ENCODE measurements around the gene KMT2B. TPM values are rescaled to one million over a fixed set of nuclear protein-coding genes. Genes with fewer than 3 reads are reported as not detected.

The KMT2B gene
- total RNA-seq, 1 experiment from 2014 or later, result 10.8 TPM

DNA sequence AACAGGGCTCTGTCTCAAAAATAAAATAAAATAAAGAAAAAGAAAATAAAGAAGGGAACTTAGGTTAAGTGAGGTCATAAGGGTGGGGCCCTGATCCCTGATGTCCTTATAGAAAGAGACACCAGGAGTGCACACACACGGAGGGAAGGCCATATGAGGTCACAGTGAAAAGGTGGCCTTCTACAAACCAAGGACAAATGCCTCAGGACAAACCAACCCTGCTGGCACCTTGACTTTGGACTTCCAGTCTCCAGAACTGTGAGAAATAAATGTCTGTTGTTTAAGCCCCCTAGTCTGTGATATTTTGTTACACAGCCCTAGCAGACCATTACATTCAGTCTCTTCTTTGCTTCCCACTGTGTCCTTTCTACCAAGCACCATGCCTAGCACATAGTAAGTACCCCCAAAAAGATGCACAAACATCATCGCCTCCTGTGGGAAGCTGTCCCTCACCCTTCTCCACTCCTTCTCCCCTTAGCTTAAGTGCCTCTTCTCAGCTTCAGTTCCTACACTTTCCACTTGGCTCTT, 21.8 kb upstream of the KMT2B start:
- BruUV-seq (replicated peaks), result no TSS peak

GRCh38 chr19:35696835-35697234, 21.0 kb upstream of the KMT2B start:
- Histone ChIP-seq H3F3A (ENCODE audit: low read length, unreplicated experiment) (no peaks in the 10 kb centered on the region), H3K4me3 (ENCODE audit: low read length) (no peak overlapping the region), H3K4me2 (ENCODE audit: low read length) (no peak overlapping the region), H2AFZ (ENCODE audit: low read length) (no peak overlapping the region), H3K9me2 (replicated peaks; ENCODE audit: low read length) (no peaks in the 10 kb centered on the region), H3K27me3 (ENCODE audit: low read length) (no peaks in the 10 kb centered on the region), H4K20me1 (ENCODE audit: low read length) (no peaks in the 10 kb centered on the region), H3K4me1 (ENCODE audit: insufficient read depth, low read length) (no peaks in the 10 kb centered on the region), H3K9ac (ENCODE audit: low read length) (no peak overlapping the region), H3K36me3 (ENCODE audit: low read depth, low read length) (no peaks in the 10 kb centered on the region; the same call in 1 of the 2 replicates), H3K9me3 (ENCODE audit: low read length) (no peaks in the 10 kb centered on the region), H3K79me2 (ENCODE audit: low read length) (no peaks in the 10 kb centered on the region), H3K27ac (ENCODE audit: low read length) (no peak overlapping the region)
- no peak for DNase-seq
- no peak for ATAC-seq
- intact Hi-C loops (cut with micrococcal nuclease), result loop anchor here (10.0 kb wide), 1 partner anchor 128 kb away; no protein-coding TSS in a partner anchor
- ChIA-PET CTCF (no interaction called here), POLR2A (ENCODE audit: unreplicated experiment) (no interaction called here)
- TF ChIP-seq EZH2 (IDR thresholded peaks at IDR 0.05; ENCODE audit: low read length, unreplicated experiment) (no peak), EZH2phosphoT487 (IDR thresholded peaks at IDR 0.05; ENCODE audit: borderline replicate concordance, low read length) (no peak)
- TF ChIP-seq, protein P1, sequence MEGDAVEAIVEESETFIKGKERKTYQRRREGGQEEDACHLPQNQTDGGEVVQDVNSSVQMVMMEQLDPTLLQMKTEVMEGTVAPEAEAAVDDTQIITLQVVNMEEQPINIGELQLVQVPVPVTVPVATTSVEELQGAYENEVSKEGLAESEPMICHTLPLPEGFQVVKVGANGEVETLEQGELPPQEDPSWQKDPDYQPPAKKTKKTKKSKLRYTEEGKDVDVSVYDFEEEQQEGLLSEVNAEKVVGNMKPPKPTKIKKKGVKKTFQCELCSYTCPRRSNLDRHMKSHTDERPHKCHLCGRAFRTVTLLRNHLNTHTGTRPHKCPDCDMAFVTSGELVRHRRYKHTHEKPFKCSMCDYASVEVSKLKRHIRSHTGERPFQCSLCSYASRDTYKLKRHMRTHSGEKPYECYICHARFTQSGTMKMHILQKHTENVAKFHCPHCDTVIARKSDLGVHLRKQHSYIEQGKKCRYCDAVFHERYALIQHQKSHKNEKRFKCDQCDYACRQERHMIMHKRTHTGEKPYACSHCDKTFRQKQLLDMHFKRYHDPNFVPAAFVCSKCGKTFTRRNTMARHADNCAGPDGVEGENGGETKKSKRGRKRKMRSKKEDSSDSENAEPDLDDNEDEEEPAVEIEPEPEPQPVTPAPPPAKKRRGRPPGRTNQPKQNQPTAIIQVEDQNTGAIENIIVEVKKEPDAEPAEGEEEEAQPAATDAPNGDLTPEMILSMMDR (conservative IDR thresholded peaks at IDR 0.05; ENCODE audit: low read depth, low read length), result no peak
- no TSS peak for BruUV-seq (replicated peaks)

More for the DNA sequence above, 21.8 kb upstream of the KMT2B start:
- Histone ChIP-seq H3F3A (ENCODE audit: low read length, unreplicated experiment) (no peaks in the 10 kb centered on the region), H3K9me2 (replicated peaks; ENCODE audit: low read length) (no peaks in the 10 kb centered on the region), H3K4me3 (ENCODE audit: low read length) (no peak overlapping the region), H3K9me3 (ENCODE audit: low read length) (no peaks in the 10 kb centered on the region), H3K27ac (ENCODE audit: low read length) (no peak overlapping the region), H3K27me3 (ENCODE audit: low read length) (no peaks in the 10 kb centered on the region), H3K9ac (ENCODE audit: low read length) (no peak overlapping the region), H3K4me2 (ENCODE audit: low read length) (no peak overlapping the region), H3K36me3 (ENCODE audit: low read depth, low read length) (no peaks in the 10 kb centered on the region; the same call in 1 of the 2 replicates), H3K79me2 (ENCODE audit: low read length) (no peaks in the 10 kb centered on the region), H2AFZ (ENCODE audit: low read length) (no peak overlapping the region), H4K20me1 (ENCODE audit: low read length) (no peaks in the 10 kb centered on the region), H3K4me1 (ENCODE audit: insufficient read depth, low read length) (no peaks in the 10 kb centered on the region)
- intact Hi-C loops (cut with micrococcal nuclease), result loop anchor here (10.0 kb wide), 1 partner anchor 129 kb away; no protein-coding TSS in a partner anchor
- ChIA-PET POLR2A (ENCODE audit: unreplicated experiment) (no interaction called here), CTCF (no interaction called here)
- DNase-seq, result no peak
- TF ChIP-seq EZH2 (IDR thresholded peaks at IDR 0.05; ENCODE audit: low read length, unreplicated experiment), result no peak
- no peak for TF ChIP-seq EZH2phosphoT487 (IDR thresholded peaks at IDR 0.05; ENCODE audit: borderline replicate concordance, low read length)
- TF ChIP-seq, protein P1 (conservative IDR thresholded peaks at IDR 0.05; ENCODE audit: low read depth, low read length), result no peak
- ATAC-seq, result no peak

GRCh38 chr19:35702223-35703012, 15.4 kb upstream of the KMT2B start:
- peak overlapping the region; percentile 97 for H3K4me2 ChIP-seq (ENCODE audit: low read length)
- DNase-seq, result peak; percentile 96
- BruUV-seq (replicated peaks), result no TSS peak
- TF ChIP-seq EZH2 (IDR thresholded peaks at IDR 0.05; ENCODE audit: low read length, unreplicated experiment) (no peak), EZH2phosphoT487 (IDR thresholded peaks at IDR 0.05; ENCODE audit: borderline replicate concordance, low read length) (no peak)
- TF ChIP-seq, protein P1 (conservative IDR thresholded peaks at IDR 0.05; ENCODE audit: low read depth, low read length), result no peak
- peak overlapping the region; percentile 84 for H3K4me3 ChIP-seq (ENCODE audit: low read length)
- ChIA-PET CTCF (interaction anchor here (0.6 kb wide), 2 partner anchors 57 to 114 kb away, joined by 3 read pairs; no protein-coding TSS in a partner anchor), POLR2A (ENCODE audit: unreplicated experiment) (no interaction called here)
- no peaks in the 10 kb centered on the region for H3F3A ChIP-seq (ENCODE audit: low read length, unreplicated experiment)
- H2AFZ ChIP-seq (ENCODE audit: low read length), result peak overlapping the region; percentile 99
- no peaks in the 10 kb centered on the region for H3K27me3 ChIP-seq (ENCODE audit: low read length)
- H4K20me1 ChIP-seq (ENCODE audit: low read length), result no peaks in the 10 kb centered on the region
- ATAC-seq, result peak; percentile 100
- H3K36me3 ChIP-seq (ENCODE audit: low read depth, low read length), result no peaks in the 10 kb centered on the region
- intact Hi-C loops (cut with micrococcal nuclease), result loop anchor here (2.0 kb wide), 1 partner anchor 14 kb away; no protein-coding TSS in a partner anchor
- H3K27ac ChIP-seq (ENCODE audit: low read length), result no peak overlapping the region
- no peaks in the 10 kb centered on the region for H3K9me3 ChIP-seq (ENCODE audit: low read length)
- no peak overlapping the region for H3K9ac ChIP-seq (ENCODE audit: low read length)
- no peaks in the 10 kb centered on the region for H3K4me1 ChIP-seq (ENCODE audit: insufficient read depth, low read length)
- no peaks in the 10 kb centered on the region for H3K79me2 ChIP-seq (ENCODE audit: low read length)
- no peaks in the 10 kb centered on the region for H3K9me2 ChIP-seq (replicated peaks; ENCODE audit: low read length)

Data from PC-3 (cell line).